Stimulated activated CD4-positive, alpha-beta T cell treated with anti-CD3 and anti-CD28 coated beads, Interleukin-1b, Interleukin-23, amount 100 ng/mL, for 24 hours (primary cell): ENCODE measurements around the gene ALOX5AP.
"Not testable (repeated sequence)": the region's sequence is repeated elsewhere in the genome, so short reads cannot be mapped to it uniquely, and the experiment has no call there.

Experiments used
- DNase-seq, 4 experiments: peaks; one replicate each; pipeline ENCODE4 v3.0.0-alpha.2; 2020; ENCODE audit warnings: low read depth in 4 of 4, low spot score in 1 of 4

Gene ALOX5AP

DNA sequence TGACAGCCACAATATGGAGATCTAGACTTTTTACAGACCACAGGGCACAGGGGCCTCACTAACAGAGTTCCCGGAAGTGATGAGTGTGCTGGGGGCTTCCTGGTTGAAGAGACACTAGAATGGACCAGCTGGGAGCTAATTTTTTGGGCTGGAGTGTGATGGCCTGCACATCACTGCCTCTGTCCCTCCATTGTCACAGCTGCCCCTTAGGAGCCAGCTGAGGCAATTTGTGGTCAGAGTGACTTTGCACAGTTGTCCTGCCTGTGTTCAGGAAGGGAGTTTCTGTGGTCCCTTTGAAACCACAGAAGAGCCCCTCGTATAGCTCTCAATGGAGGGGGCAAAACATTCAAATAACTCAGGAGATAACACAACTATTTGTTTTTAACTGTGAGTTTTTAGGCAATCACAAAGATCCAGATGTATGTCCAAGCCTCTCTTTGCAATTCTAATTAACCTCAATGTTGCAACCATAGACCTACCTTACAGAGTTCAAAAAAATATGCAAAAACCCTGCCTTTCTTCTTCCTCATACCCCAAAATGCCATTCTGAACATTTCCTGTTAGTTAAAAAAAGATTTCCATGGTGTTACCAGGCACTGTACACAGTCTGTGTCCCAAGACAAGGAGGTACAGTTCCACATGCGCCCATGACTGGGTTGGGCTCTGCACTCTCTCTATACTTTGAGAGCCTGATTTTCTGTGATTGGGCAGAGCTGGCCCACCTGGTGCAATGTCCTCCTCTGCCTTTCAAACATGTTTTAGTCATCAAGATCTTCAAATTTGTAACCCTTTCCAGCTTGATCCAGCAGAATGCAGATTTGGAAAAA, 2.4 kb downstream of the ALOX5AP start:
- DNase-seq, result no peak

DNA sequence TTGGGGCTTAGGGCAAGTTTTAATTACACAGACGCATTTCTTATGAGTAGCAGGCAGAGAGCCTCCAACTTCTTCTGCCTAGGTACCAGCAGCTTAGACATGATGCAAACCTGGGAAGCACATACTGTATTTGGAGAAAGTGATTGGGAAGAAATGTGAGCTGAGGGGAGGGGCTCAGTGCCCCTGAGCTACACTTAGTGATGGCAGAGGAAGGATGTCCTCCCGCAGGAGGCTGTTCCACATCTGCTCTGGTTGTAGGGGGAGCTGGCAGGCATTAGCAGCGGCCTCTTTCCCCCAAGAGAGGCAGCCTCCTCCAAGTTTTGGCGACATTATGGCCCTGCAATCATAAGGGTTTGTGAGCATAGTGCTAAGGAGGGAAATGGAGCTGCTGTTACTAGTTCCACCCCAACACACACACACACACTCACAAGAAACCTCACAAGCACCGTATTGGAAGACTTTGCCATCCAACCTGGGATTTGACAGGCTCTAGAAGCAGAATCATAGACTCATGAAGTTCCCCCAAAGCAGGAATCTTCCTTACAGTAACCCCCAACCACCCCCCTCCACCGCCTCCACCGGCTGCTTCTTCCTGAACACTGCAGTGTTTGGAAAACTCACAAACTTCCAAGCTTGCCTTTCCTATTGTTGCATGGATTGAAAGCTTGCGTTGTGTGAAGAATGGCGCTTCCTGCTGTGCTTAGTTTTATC, 3.3 kb downstream of the ALOX5AP start:
- DNase-seq, result no peak

DNA sequence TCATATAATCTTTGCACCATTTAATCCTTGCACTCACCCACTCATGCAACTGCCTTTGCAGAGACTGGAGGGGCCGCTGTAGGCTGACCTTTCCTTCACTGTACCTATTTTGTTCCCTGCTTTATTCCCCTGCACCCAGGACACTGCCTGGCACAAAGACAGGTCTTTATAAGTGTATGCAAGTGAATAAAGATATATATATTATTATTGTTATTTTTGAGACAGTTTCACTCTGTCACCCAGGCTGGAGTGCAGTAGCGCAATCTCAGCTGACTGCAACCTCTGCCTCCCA, 3.8 kb downstream of the ALOX5AP start:
- no peak for DNase-seq

DNA sequence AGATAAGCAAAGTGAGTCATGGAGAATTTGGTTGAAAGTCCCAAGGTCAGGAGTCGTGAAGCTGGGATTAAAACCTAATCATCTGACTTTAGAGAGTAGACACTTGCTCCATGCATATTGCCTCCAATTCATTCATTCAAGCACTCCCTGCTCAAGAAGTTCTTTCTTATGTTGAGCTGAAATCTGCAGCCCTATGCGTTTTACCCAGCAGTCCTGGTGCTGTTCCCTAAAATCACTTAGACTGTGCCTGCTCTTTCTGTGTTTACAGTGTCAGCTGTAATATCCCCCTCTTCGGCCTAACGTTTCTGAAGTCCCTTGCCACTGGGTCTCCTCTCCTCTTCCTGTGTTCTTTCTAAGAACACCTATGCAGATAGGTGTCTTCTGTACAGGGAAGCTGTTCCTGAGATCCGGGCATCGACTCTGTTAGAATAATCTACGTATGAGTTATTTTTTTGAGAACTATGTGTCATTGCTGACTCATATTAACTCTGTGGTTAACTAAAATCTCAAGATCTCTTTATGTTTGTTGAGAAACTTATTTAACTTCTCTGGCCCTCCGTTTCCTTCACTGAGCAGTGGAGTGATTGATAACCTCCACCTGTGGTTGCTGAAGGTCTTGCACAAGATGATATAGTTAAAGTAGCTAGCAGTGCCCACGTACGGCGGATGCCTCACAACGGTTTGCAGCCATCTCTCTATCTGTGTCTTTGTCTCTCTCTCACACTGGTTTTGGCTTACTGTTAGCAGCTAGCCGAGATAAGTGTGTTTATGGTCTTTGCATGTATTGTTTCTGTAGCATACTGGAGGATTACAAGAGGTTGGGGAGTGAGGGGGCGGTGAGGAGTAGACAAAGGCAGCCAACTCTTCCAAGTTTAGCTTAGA, 4.7 kb downstream of the ALOX5AP start:
- peak in 3 of 4 experiments; percentile 30 to 53 (median 44) for DNase-seq

DNA sequence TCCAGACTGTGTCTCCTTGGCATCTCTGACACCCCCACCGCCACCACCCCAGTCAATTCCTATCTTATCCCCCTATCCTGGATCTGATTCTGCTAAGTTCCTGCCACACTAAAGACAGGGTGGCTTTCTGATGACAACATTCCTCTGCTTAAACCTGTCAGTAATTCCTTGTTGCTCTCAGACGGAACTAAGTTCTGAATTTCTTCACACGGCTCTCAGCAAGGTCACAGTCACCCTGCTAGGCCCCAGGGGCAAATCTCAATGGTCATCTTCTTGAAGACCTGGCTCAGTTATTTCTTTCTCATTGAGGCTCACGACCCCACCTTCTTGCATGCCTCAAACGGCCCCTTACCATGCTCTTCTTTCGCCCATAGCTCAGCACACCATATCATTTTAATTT, 7.6 kb downstream of the ALOX5AP start:
- DNase-seq, result no peak

DNA sequence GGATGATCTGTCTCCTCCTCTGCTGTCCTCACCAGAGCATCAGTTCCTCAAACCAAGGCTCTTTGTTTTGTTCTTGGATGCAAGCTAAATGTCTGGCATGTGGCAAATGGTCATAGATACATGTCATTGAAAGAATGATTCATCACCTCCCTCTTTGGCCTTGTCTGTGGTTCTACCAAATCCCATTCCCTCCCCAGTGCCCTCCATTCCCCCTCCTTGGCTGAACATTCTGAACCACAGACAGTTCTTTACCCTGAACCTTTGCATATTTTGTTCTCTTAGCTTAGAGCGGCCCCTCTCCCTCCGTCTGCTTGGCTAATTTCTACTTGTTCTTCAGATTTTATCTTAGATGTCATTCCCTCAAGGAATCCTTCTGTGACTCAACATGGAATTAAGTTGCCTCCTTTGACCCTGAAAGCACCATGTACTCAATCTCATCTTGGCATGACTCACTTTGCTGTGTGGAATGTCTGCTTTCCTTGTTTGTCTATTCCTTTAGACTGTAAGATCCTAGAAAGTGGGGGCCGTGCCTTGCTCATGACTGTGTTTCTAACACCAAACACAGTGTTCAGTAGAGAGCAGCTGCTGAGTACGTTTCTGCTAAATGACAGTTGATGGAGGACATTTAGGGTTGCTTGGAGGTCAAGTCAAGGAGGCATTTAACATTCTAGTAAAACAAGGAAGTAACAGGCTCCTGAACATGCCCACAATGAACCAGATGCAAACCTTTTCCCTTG, 8.1 kb downstream of the ALOX5AP start:
- no peak for DNase-seq

DNA sequence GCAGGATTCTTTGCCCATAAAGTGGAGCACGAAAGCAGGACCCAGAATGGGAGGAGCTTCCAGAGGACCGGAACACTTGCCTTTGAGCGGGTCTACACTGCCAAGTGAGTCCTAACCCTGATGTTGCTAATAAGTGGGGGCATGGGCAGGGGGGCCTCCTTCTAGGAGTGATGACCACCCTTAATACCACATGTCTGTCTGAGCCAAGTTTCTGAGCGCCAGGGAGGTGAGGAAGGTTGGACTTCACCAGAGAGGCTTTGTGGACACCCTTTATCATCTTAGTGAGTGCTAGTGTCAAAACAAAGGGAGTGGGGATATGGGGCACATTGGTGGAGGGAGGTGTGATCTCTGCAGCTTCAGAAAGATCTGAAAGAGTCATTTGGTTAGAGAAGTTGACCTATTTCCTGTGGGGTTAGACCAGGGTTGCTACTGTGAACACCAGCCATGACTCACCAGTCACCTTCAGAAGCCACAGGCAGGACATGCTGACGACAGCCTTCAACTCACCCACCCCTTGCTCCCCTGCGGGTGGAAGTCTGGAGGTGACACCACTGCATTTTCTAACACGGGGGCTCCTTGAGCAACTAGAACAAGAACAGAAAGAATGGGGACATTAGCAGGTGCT, 8.8 kb downstream of the ALOX5AP start:
- DNase-seq, result peak; percentile 47 to 71 (median 54)

DNA sequence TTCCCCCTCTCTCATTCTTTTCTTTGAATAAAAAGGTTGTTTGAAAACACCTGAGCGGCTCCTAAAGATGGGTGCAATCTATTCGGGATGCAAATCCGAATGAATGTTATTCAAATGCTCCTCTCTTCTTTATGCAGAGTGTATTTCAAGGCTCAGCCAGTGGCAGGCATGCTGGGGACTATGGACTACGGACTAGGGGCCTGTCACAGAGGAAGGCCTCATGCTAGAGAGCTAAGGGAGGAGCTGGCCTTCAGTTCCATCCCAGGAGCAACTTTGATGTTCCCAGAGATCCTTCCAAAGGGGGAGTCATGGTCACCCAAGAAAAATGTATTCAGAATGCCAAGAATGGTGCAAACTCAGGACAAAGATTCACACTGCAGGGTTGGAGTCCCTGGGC, 9.3 kb downstream of the ALOX5AP start:
- DNase-seq, result no peak

DNA sequence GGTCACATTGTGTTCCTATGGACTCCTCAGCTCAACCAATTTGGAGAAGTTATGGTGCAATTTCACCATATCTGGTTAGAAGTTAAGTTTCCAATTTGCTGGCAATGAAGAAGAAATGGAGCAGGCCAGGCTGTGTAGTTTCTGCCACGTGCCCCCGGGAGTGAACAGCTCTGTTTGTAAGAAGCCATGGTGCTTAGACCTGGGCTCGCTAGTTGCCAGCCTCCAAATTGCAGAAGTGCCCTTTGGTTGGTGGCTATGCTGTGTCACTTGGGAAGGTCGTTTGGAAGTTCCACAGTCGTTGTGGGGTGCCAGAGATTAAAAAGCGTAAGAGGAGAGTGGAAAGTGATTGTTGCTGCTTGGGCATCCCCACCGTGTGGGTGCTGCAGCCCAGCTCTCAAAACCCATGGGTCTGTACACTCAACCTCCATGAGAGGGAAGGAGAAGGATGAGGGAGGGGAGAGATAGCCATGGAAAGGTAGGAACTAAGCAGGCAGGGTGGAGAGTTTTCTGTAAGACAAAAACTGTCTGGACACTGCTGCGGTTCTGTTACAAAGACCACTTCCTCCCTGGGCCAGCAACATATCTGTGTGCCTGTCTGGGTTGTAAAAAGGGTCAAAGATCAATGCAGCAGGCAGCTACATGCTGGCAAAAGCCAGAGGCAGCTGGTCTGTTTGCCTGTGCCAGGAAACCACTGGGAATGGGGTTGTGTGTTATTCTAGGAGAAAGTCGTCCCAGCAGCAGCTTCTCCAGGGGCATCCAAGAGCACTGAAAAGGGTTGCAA, 10.8 kb downstream of the ALOX5AP start:
- DNase-seq, result no peak

DNA sequence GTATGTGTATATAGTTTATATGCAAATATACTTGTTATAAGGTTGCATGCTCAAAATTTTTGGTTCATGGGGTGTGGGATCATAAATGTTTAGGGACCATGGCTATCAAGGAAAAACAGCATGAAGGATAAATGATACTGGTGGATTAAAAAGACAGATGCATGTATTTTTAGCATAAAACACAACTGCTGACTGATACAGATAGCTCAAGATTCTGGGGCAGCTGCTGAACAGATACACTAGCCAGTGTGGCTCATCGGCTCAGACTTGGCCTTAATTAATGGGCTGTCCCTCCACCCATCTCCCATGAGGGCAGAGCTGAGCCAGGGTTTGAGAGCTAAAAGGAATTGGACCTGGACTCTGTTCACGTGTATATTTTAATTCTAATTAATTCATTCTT, 11.4 kb downstream of the ALOX5AP start:
- DNase-seq, result no peak

DNA sequence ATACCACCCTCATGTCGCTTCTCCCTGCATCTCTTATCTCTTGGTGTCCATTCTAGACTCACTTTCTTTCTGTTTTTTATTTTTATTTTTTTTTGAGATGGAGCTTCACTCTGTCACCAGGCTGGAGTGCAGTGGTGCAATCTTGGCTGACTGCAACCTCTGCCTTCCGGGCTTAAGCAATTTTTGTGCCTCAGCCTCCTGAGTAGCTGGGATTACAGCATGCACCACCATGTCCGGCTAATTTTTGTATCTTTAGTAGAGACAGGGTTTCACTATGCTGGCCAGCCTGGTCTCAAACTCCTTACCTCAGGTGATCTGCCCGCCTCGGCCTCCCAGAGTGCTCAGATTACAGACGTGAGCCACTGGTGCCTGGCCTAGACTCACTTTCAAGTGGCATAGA, 12.5 kb downstream of the ALOX5AP start:
- DNase-seq, result not testable (repeated sequence)

DNA sequence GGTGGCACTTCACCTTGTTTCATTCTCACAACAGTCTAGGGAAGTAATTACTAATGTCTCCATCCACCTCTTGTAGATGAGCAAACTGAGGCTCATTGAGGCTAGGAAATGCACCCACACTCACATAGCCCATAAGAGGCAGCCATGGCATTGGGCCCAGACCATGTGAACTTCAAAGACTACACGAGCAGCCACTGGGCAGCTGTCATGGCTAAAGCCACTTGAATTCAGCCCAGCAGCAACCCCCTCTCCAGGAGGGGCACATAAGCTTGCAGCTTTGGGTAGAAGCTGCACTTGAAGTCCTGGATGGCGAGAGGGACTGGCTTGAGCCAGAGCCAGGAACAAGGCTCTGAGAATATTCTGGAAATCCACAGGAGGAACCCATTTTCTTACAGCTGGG, 13.4 kb downstream of the ALOX5AP start:
- DNase-seq, result no peak

DNA sequence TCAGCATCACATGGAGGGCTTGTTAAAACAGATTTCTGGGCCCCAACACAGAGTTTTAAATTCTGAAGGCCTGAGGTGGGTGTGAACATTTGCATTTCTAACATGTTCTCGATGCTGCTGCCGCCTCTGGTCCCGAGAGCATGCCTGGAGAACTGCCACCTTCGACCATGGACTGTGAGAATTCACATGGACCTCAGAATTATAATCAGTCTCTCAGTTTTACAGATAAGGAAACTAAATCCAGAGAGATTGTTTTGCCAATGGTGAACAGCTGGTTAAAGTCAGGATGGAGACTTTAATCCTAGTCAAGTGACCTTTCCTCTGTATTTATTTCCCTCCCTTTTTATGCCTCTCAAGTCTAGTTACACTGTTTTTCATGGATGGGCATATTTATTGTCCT, 14.7 kb downstream of the ALOX5AP start:
- DNase-seq, result no peak

DNA sequence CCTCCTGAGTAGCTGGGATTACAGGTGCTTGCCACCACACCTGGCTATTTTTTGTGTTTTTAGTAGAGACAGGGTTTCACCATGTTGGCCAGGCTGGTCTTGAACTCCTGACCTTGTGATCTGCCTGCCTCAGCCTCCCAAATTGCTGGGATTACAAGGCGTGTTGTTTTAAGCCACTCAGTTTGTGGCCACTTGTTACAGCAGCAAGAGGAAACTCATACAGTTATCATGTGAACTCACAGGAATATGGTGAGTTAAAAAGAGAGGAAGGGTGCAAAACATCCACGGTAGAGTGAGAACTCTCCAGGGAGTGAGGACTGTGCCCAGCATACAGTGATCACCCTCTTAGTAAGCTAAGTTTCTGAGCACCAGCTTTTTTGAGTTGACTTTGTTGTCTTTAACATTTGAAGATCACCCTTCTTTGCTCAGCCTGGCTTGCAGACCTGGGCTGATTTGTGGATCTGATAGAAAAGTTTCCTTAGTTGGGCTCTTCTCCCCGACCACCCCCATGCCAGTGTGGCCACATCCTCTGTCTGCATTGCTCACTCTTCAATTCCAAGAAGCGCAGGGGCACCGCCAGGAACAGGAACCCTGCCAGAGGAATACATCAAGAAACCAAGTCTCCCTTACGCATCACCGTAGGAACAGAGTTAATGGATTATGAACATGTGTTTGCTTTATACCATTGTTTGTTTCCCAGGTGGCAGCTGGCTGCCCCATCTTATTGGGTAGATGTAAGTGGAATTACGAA, 16.0 kb downstream of the ALOX5AP start:
- DNase-seq, result no peak

DNA sequence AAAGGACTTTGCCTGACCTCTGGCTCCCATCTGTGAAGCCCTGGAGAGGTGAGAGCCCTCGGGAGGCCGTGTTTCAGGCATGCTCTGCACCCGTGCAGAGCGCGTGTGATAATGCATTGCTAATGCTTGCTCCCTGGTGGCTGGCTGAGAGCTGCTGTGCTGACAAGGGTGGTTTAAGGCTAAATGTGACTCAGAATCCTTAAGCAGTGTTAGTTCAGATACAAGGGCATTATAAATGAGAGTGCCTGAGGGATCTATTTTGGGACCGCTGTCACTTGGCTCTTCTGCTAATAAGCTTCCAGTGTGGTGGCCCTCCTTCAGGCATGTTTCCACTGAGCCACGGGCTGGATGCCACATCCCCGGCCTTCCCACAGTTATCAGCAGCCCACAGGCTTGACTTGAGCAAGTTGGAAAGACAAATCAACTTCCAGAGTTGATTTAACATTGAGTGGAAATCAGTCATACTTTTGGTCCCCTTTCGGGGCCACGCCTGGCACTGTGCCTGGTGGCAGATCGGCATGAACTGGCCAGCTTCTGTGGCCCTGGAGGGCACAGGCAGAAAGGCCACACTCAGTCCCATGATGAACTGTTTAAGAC, 17.0 kb downstream of the ALOX5AP start:
- no peak for DNase-seq

DNA sequence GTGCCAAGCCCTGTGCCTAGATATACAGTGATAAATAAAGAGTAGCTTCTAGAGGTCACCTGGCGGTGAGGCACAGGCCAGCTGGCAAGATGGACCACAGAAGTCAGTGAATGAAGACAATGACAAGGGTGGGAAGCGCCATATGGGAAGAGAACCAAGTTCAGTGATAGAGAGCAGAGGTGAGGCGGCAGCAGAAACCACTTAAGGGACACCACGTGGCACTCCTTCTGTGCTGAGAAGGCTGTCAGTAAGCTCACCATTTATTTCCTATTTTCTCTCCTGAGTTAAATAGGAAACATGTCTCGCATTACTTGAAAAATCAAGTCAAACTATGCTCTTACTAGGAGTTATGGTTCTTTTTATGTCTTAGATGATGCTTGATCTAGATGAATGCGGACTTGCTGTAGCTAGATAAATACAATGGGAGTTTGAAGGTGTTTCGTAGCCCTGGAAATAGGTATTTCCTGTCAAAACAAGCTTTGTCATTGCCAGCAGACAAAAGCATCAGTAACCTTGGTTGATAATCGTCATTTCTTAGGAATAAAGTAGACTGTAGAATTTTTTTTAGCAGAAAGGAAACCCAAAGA, 17.8 kb downstream of the ALOX5AP start:
- DNase-seq, result no peak

DNA sequence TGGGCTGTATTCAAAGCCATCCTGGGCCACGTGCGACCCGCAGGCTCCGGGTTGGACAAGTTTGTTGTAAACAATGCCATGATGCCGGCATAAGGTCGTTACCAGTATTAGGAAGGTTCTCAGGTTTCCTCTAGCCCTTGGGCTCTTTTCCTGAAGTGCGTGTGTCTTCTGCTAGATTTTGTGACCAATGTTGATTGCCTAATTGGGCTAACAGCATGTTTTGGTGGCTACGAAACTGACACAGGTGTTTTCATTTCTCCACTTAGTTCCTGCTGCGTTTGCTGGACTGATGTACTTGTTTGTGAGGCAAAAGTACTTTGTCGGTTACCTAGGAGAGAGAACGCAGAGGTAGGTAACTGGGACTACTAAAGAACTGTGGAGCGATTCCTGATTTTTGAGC, 20.3 kb downstream of the ALOX5AP start:
- DNase-seq, result no peak

DNA sequence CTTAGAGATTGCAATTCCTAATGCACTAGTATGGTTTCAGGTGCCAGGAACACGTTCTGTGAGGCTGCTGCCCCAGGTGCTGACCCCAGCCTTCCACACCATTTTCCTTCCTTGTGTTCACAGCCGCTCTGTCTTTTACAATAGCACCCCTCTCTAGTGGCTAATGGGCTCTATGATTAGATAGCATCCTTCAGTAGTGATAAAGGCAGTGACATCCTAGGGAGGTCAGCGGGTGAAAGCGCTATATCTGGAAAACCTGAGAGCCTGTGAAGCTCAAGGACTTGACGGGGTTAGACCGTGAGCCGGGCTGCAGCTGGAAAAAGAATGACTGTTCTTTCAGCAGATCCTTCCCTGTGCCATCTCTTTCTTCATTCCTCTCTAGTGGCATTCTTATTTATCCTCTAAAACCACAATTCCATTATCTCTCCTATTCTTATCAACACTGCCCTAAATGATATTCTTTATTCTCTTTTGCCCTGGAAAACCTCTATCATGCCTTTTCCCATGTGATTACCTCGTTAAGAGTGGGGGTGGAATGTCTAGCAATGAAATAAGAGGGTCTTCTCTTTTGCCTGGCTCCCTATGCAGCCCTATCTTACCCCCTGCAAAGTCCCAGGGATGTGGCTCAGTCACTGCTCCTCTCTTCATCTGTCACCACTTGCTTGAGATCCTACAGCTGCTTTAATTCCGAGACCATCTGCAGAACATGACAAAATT, 21.8 kb downstream of the ALOX5AP start:
- no peak for DNase-seq
